GM12892 (cell line): ENCODE data around the gene VAMP7.

Experiments used
- POLR2A ChIP-seq: IDR thresholded peaks from 2 replicates; pipeline ENCODE4 v1.6.1; 2011; ENCODE audit warnings: low read depth, low read length, control low read depth
- POLR2AphosphoS5 ChIP-seq: IDR thresholded peaks from 2 replicates; pipeline ENCODE4 v1.6.1; 2011; ENCODE audit warnings: low read depth, low read length, control low read depth

DNA sequence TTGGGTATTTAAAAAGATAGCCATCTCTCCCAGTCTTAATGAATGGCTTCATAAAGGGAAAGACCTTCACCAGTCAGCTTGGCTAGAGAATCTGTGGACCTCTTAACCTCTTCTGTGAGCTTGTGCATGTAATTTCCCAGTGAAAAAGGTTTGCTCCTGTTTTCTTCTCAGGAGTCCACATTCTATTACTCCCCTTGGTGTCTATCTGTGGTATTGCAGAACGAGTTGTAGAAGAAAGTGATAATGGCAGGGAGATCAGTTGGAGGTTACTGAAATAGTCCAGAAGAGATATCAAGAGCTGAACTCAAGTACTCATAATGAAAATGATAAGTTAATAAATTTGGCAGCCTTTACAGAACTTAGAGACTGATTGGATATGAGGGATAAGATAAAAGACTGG, 16.5 kb upstream of the VAMP7 start:
- TF ChIP-seq POLR2AphosphoS5, result no peak
- no peak for TF ChIP-seq POLR2A
